SK-N-SH (cell line): Measurements from ENCODE around the gene SNX32. TPM values are rescaled to one million over a fixed set of nuclear protein-coding genes. Genes with fewer than 3 reads are reported as not detected.

Source experiments
- CTCF ChIA-PET: fragments of 300-600, 350-600 bp; formaldehyde crosslinking; extraction: SDS; loops from one replicate; lab custom pipeline; 2021; lab: Yijun Ruan, JAX
- POLR2A ChIA-PET: fragments of 350-600 bp; sonication (Branson Sonifier 250); formaldehyde crosslinking; extraction: SDS; loops from one replicate; lab custom pipeline; 2020; ENCODE audit warnings: antibody characterized with exemption, inconsistent platforms; lab: Yijun Ruan, JAX
- DNase-seq: peaks from one replicate; pipeline ENCODE4 v3.0.0; 2012
- H2AFZ ChIP-seq: fragments of 200-600 bp; sonication (generic); 2 replicates; pipeline ENCODE4 v1.8.1; 2016; ENCODE audit warnings: antibody characterized with exemption, mild to moderate bottlenecking, low read depth
- H3F3A ChIP-seq: fragments of 200-600 bp; sonication (generic); replicated peaks from 2 replicates; pipeline ENCODE3; 2016; ENCODE audit warnings: antibody characterized with exemption, mild to moderate bottlenecking; ENCODE audit not compliant: insufficient read depth
- H3K27ac ChIP-seq, 2 experiments: fragments of 200-500 bp in 1 of 2; fragments of 200-600 bp in 1 of 2; sonication (Bioruptor generic) in 1 of 2; sonication (generic), shearing (Covaris generic) in 1 of 2; 2 replicates each; pipeline versions ENCODE4 v1.5.1 to v1.6.1; 2014 to 2016; ENCODE audit warnings: low read depth in 2 of 2, inconsistent platforms in 1 of 2, low read length in 1 of 2, mild to moderate bottlenecking in 1 of 2, mixed read lengths in 1 of 2
- H3K27me3 ChIP-seq: fragments of 200-600 bp; sonication (generic), shearing (Covaris generic); 2 replicates; pipeline ENCODE4 v1.6.1; 2016; ENCODE audit warnings: mixed run types; ENCODE audit not compliant: insufficient read depth
- H3K36me3 ChIP-seq, 2 experiments: fragments of 200-500 bp in 1 of 2; fragments of 200-600 bp in 1 of 2; sonication (Bioruptor generic) in 1 of 2; sonication (generic) in 1 of 2; replicated peaks in 1 of 2; 2 replicates each; pipeline versions ENCODE3 to v1.5.1; 2014 to 2016; ENCODE audit warnings: low read length in 1 of 2, mild to moderate bottlenecking in 1 of 2; ENCODE audit not compliant: insufficient read depth in 2 of 2, control insufficient read depth in 1 of 2
- H3K4me1 ChIP-seq, 2 experiments: fragments of 200-500 bp in 1 of 2; fragments of 200-600 bp in 1 of 2; sonication (Bioruptor generic) in 1 of 2; sonication (generic), shearing (Covaris generic) in 1 of 2; 2 replicates each; pipeline versions ENCODE4 v1.5.1 to v1.6.1; 2014 to 2016; ENCODE audit warnings: low read depth in 1 of 2, low read length in 1 of 2, mixed run types in 1 of 2; ENCODE audit not compliant: insufficient read depth in 2 of 2, control insufficient read depth in 1 of 2
- H3K4me2 ChIP-seq: fragments of 200-600 bp; sonication (generic), shearing (Covaris generic); 2 replicates; pipeline ENCODE4 v1.6.1; 2017; ENCODE audit warnings: mixed run types
- H3K4me3 ChIP-seq, 2 experiments: fragments of 200-500 bp in 1 of 2; fragments of 200-600 bp in 1 of 2; sonication (Bioruptor generic) in 1 of 2; sonication (generic), shearing (Covaris generic) in 1 of 2; 2 replicates each; pipeline versions ENCODE4 v1.5.1 to v1.8.1; 2014 to 2016; ENCODE audit warnings: low read depth in 2 of 2, inconsistent platforms in 1 of 2, low read length in 1 of 2, mild to moderate bottlenecking in 1 of 2, mixed read lengths in 1 of 2, moderate library complexity in 1 of 2
- H3K79me2 ChIP-seq: fragments of 200-600 bp; sonication (generic); 2 replicates; pipeline ENCODE4 v1.8.1; 2017; ENCODE audit warnings: mild to moderate bottlenecking; ENCODE audit not compliant: insufficient read depth
- H3K9ac ChIP-seq: fragments of 200-600 bp; sonication (generic); 2 replicates; pipeline ENCODE4 v1.6.1; 2017; ENCODE audit warnings: mixed run types
- H3K9me2 ChIP-seq: fragments of 200-600 bp; sonication (generic); 2 replicates; pipeline ENCODE4 v1.6.1; 2017; ENCODE audit warnings: mixed run types
- H3K9me3 ChIP-seq: fragments of 200-600 bp; sonication (generic); 2 replicates; pipeline ENCODE4 v1.6.1; 2017; ENCODE audit warnings: mixed run types, mild to moderate bottlenecking, moderate library complexity
- H4K20me1 ChIP-seq: fragments of 200-600 bp; sonication (generic); 2 replicates; pipeline ENCODE4 v1.6.1; 2017; ENCODE audit warnings: mild to moderate bottlenecking, mixed run types; ENCODE audit not compliant: insufficient read depth
- CHD2 ChIP-seq: fragments of 150-350 bp; IDR thresholded peaks from 2 replicates; pipeline ENCODE4 v1.6.1; 2018; ENCODE audit warnings: low read length; ENCODE audit not compliant: partially characterized antibody
- EZH2phosphoT487 ChIP-seq: fragments of 200-600 bp; sonication (generic); IDR thresholded peaks from 2 replicates; pipeline ENCODE4 v1.6.1; 2017; ENCODE audit warnings: low read depth, mixed run types, mild to moderate bottlenecking, antibody characterized with exemption, moderate library complexity, borderline replicate concordance
- FOXJ3 ChIP-seq: sonication (generic); formaldehyde crosslinking; IDR thresholded peaks from 2 replicates; pipeline ENCODE4 v1.5.1; 2020; ENCODE audit warnings: mild to moderate bottlenecking, missing genetic modification reagents
- FOXM1 ChIP-seq: IDR thresholded peaks from 2 replicates; pipeline ENCODE4 v1.4.0; 2012; ENCODE audit warnings: low read depth, mild to moderate bottlenecking
- GABPA ChIP-seq: IDR thresholded peaks from 2 replicates; pipeline ENCODE4 v1.4.0; 2012; ENCODE audit warnings: low read depth, mild to moderate bottlenecking
- JUND ChIP-seq: IDR thresholded peaks from 2 replicates; pipeline ENCODE4 v1.4.0; 2012
- NRF1 ChIP-seq: IDR thresholded peaks from 2 replicates; pipeline ENCODE4 v1.6.1; 2012; ENCODE audit warnings: low read depth, mild to moderate bottlenecking, low read length
- POLR2AphosphoS5 ChIP-seq: IDR thresholded peaks from 2 replicates; pipeline ENCODE4 v1.6.1; 2012; ENCODE audit warnings: low read depth, low read length
- RFX5 ChIP-seq: IDR thresholded peaks from 2 replicates; pipeline ENCODE4 v1.6.1; 2012; ENCODE audit warnings: mild to moderate bottlenecking, improper control_type of control experiment, low read length
- SMC3 ChIP-seq: IDR thresholded peaks from 2 replicates; pipeline ENCODE4 v1.6.1; 2012; ENCODE audit warnings: low read depth, low read length, improper control_type of control experiment
- TCF12 ChIP-seq: IDR thresholded peaks from 2 replicates; pipeline ENCODE4 v1.4.0; 2012
- YY1 ChIP-seq: IDR thresholded peaks from 2 replicates; pipeline ENCODE4 v1.4.0; 2012; ENCODE audit warnings: low read depth, mild to moderate bottlenecking
- WGBS: methylation state at CpG from one replicate; pipeline ENCODE4 v1.1.6; 2017; ENCODE audit warnings: low lambda C conversion rate; 5-methylcytosine and 5-hydroxymethylcytosine counted together
- polyA plus RNA-seq, 3 experiments: library from polyadenylated mRNA; depleted of rRNA; stranded (reverse); fragments of >200 nt; gene quantifications; 2 replicates each; pipeline ENCODE4 v1.2.3, GENCODE V29; 2012
- TF ChIP-seq, protein P1 (sequence below): IDR thresholded peaks from 2 replicates; pipeline ENCODE4 v1.4.0; 2012; ENCODE audit warnings: low read depth, borderline replicate concordance
- TF ChIP-seq, protein P2 (sequence below): IDR thresholded peaks from 2 replicates; pipeline ENCODE4 v1.6.1; 2012; ENCODE audit warnings: mild to moderate bottlenecking, low read depth, low read length, moderate library complexity

Gene SNX32
- polyA plus RNA-seq, 1 of the 3 experiments (the other 2 are of a cell fraction): 1.0 TPM

DNA sequence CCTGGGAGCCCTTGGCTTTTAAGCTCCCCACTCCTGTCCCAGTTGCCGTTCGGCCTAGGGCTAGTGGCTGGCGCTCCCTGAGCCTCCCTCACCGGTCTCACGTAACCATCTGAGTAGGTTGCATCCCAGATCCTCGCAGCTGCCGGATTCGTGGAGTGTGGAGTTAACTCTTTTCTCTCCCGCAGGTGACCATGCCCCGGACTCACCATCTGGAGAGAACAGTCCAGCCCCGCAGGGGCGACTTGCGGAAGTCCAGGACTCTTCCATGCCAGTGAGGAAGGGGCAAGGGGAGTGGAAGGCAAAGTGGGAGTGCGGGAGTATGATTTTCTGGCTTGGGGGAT is 27.4 kb downstream of the SNX32 start:
- peak overlapping the region; percentile 86 for H3K9ac ChIP-seq
- no peaks in the 10 kb centered on the region for H3K27me3 ChIP-seq
- POLR2A ChIA-PET: interaction anchor here (1.5 to 5.0 kb wide), 4 partner anchors 9 to 28 kb away, joined by 4 to 59 read pairs (median 30); partner anchors contain the start of genes CCDC85B and FIBP
- H3K9me3 ChIP-seq: no peaks in the 10 kb centered on the region
- WGBS: 2% methylated on average over 14 of the region's 14 CpGs
- peaks cover 59% of the 10 kb centered on the region for H3K79me2 ChIP-seq
- H3K4me2 ChIP-seq: peak overlapping the region; percentile 99
- no peak for TF ChIP-seq TCF12
- TF ChIP-seq EZH2phosphoT487: no peak
- no peak for TF ChIP-seq GABPA
- no peak for TF ChIP-seq YY1
- no peak for TF ChIP-seq RFX5
- TF ChIP-seq FOXM1: no peak
- TF ChIP-seq, protein P1, sequence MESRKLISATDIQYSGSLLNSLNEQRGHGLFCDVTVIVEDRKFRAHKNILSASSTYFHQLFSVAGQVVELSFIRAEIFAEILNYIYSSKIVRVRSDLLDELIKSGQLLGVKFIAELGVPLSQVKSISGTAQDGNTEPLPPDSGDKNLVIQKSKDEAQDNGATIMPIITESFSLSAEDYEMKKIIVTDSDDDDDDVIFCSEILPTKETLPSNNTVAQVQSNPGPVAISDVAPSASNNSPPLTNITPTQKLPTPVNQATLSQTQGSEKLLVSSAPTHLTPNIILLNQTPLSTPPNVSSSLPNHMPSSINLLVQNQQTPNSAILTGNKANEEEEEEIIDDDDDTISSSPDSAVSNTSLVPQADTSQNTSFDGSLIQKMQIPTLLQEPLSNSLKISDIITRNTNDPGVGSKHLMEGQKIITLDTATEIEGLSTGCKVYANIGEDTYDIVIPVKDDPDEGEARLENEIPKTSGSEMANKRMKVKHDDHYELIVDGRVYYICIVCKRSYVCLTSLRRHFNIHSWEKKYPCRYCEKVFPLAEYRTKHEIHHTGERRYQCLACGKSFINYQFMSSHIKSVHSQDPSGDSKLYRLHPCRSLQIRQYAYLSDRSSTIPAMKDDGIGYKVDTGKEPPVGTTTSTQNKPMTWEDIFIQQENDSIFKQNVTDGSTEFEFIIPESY: no peak
- TF ChIP-seq POLR2AphosphoS5: no peak
- TF ChIP-seq SMC3: no peak
- TF ChIP-seq, protein P2, sequence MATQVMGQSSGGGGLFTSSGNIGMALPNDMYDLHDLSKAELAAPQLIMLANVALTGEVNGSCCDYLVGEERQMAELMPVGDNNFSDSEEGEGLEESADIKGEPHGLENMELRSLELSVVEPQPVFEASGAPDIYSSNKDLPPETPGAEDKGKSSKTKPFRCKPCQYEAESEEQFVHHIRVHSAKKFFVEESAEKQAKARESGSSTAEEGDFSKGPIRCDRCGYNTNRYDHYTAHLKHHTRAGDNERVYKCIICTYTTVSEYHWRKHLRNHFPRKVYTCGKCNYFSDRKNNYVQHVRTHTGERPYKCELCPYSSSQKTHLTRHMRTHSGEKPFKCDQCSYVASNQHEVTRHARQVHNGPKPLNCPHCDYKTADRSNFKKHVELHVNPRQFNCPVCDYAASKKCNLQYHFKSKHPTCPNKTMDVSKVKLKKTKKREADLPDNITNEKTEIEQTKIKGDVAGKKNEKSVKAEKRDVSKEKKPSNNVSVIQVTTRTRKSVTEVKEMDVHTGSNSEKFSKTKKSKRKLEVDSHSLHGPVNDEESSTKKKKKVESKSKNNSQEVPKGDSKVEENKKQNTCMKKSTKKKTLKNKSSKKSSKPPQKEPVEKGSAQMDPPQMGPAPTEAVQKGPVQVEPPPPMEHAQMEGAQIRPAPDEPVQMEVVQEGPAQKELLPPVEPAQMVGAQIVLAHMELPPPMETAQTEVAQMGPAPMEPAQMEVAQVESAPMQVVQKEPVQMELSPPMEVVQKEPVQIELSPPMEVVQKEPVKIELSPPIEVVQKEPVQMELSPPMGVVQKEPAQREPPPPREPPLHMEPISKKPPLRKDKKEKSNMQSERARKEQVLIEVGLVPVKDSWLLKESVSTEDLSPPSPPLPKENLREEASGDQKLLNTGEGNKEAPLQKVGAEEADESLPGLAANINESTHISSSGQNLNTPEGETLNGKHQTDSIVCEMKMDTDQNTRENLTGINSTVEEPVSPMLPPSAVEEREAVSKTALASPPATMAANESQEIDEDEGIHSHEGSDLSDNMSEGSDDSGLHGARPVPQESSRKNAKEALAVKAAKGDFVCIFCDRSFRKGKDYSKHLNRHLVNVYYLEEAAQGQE: no peak
- TF ChIP-seq FOXJ3 (CRISPR knock-in tag): no peak
- TF ChIP-seq JUND: no peak
- no peak for TF ChIP-seq CHD2
- no peak for TF ChIP-seq NRF1
- TF ChIP-seq, all 33 proteins: peak for 0
- Histone ChIP-seq H2AFZ (no peak overlapping the region), H3K27ac (peak overlapping the region; percentile 93), H3K4me1 (peaks cover 10 to 21% of the 10 kb centered on the region in 2 experiments), H3F3A (peaks cover 43% of the 10 kb centered on the region), H3K4me3 (peak overlapping the region; percentile 97 to 99), H4K20me1 (peaks cover 14% of the 10 kb centered on the region), H3K36me3 (peaks cover 23 to 51% of the 10 kb centered on the region in 2 experiments), H3K9me2 (no peaks in the 10 kb centered on the region)
- CTCF ChIA-PET: interaction anchor here (0.7 to 18.4 kb wide), 9 partner anchors 10 to 223 kb away, joined by 3 to 374 read pairs (median 4); partner anchors contain the start of genes CCDC85B, CTSW, EFEMP2 and FIBP
- no peak for DNase-seq
